ENCODE measurements around the gene KRT9. TPM values are rescaled to one million over a fixed set of nuclear protein-coding genes. Genes with fewer than 3 reads are reported as not detected.

KRT9 gene
- total and polyA plus RNA-seq, 2 donors (not counting 3 experiments of a cell fraction or from before 2014, with no cell fraction given) = not detected

DNA sequence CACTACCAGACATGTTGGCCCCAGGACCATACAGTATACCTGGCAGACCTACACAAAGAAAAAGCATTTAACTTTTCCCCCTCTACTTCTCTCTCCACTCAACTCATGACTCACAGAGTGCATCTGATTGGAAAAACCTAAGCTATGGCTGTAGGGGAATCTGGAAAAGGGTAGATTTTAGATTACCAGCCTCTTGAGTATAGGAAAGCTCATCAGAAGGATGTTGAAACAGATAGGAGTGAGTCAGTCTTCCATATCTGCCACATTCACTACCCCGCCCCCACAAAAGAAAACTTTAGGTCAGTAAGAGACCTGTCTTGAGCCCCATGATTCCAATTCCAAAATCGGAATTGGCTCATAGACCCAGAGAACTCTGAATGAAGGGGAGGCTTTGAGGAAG, 12.3 kb downstream of the KRT9 start:
- CTCF ChIA-PET = interaction anchor here (1.2 to 3.5 kb wide), 5 partner anchors 10 to 103 kb away, joined by 3 to 34 read pairs (median 16); no protein-coding TSS in a partner anchor
- Histone ChIP-seq H3K27ac (ENCODE audit: insufficient read depth, low read depth, low read length) (no peak overlapping the region), H3K27me3 (ENCODE audit: control insufficient read depth in 2 of 2, insufficient read depth in 2 of 2, low read length in 2 of 2) (peaks cover 24 to 38% of the 10 kb centered on the region in 2 experiments), H3K4me1 (ENCODE audit: control insufficient read depth, extremely low read depth, insufficient read depth, low read length) (peaks cover 10% of the 10 kb centered on the region), H3K36me3 (ENCODE audit: control insufficient read depth in 2 of 2, extremely low read depth in 1 of 2, insufficient read depth in 2 of 2, low read length in 2 of 2) (no peaks in the 10 kb centered on the region), H3K9me3 (replicated peaks; ENCODE audit: control insufficient read depth, insufficient read depth, low read length) (no peaks in the 10 kb centered on the region), H4K20me1 (replicated peaks; ENCODE audit: control insufficient read depth, extremely low read depth, insufficient read depth, low read length) (no peaks in the 10 kb centered on the region), H3K4me3 (replicated peaks in 1 of 3; ENCODE audit: insufficient read depth in 1 of 3, low read depth in 1 of 3, low read length in 3 of 3) (no peak overlapping the region), H3K9ac (replicated peaks; ENCODE audit: extremely low read depth, insufficient read depth, low read length) (no peak overlapping the region), H3K4me2 (ENCODE audit: insufficient read depth, low read length) (no peak overlapping the region), H2AFZ (ENCODE audit: low read depth, low read length) (no peak overlapping the region), H3K79me2 (ENCODE audit: control insufficient read depth, insufficient read depth, low read length) (no peaks in the 10 kb centered on the region), H3K9me1 (replicated peaks; ENCODE audit: control insufficient read depth, extremely low read depth, insufficient read depth, low read length) (no peaks in the 10 kb centered on the region)
- POLR2A ChIA-PET = no interaction called here
- BruUV-seq (replicated peaks) = no TSS peak
- no peak for DNase-seq (ENCODE audit: low read depth, low spot score)
- FAIRE-seq = no peak
- intact Hi-C loops (cut with micrococcal nuclease) = no loop called here
- dilution Hi-C loops (cut with MboI; ENCODE audit: extremely low pct_ligation_motif_present, low sequenced_read_pairs) = no loop called here
- TF ChIP-seq POLR2AphosphoS5 (IDR thresholded peaks at IDR 0.05; ENCODE audit: insufficient read depth, low read depth, low read length) (no peak), EZH2 (IDR thresholded peaks at IDR 0.05; ENCODE audit: borderline replicate concordance, low read depth, low read length, severe bottlenecking) (no peak), MYC (IDR thresholded peaks at IDR 0.05; ENCODE audit: low read depth, low read length) (no peak), GATA2 (IDR thresholded peaks at IDR 0.05; ENCODE audit: insufficient read depth, insufficient read length, low read depth, low read length) (no peak), FOS (IDR thresholded peaks at IDR 0.05; ENCODE audit: borderline replicate concordance, insufficient read depth, low read length) (no peak), JUN (IDR thresholded peaks at IDR 0.05; ENCODE audit: borderline replicate concordance, insufficient read depth, insufficient read length, low read depth) (no peak), POLR2A (IDR thresholded peaks at IDR 0.05; ENCODE audit: low read depth, low read length) (no peak)
- TF ChIP-seq, protein P1, sequence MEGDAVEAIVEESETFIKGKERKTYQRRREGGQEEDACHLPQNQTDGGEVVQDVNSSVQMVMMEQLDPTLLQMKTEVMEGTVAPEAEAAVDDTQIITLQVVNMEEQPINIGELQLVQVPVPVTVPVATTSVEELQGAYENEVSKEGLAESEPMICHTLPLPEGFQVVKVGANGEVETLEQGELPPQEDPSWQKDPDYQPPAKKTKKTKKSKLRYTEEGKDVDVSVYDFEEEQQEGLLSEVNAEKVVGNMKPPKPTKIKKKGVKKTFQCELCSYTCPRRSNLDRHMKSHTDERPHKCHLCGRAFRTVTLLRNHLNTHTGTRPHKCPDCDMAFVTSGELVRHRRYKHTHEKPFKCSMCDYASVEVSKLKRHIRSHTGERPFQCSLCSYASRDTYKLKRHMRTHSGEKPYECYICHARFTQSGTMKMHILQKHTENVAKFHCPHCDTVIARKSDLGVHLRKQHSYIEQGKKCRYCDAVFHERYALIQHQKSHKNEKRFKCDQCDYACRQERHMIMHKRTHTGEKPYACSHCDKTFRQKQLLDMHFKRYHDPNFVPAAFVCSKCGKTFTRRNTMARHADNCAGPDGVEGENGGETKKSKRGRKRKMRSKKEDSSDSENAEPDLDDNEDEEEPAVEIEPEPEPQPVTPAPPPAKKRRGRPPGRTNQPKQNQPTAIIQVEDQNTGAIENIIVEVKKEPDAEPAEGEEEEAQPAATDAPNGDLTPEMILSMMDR (IDR thresholded peaks at IDR 0.05; ENCODE audit: extremely low read depth in 1 of 2, insufficient read depth in 1 of 2, low read depth in 1 of 2, low read length in 2 of 2) = no peak
- TF ChIP-seq, protein P2, sequence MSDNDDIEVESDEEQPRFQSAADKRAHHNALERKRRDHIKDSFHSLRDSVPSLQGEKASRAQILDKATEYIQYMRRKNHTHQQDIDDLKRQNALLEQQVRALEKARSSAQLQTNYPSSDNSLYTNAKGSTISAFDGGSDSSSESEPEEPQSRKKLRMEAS (IDR thresholded peaks at IDR 0.05; ENCODE audit: insufficient read depth, insufficient read length) = no peak

All from endothelial cell of umbilical vein (primary cell).